Adrenal gland (tissue), 5 donors: Measurements from ENCODE around the gene SLC25A38.

Experiments used
- POLR2A ChIP-seq, 2 donors: fragments of 450-650 bp; IDR thresholded peaks; one replicate each; pipeline ENCODE4 v1.6.1; 2017; ENCODE audit warnings: antibody characterized with exemption in 2 of 2, mild to moderate bottlenecking in 2 of 2, moderate library complexity in 1 of 2
- TF ChIP-seq, protein P1 (sequence below), 6 experiments: fragments of 450-650 bp in 4 of 6; fragments of 200-600 bp in 2 of 6; sonication (generic) in 1 of 6; IDR thresholded peaks; 1 replicate in 5 of 6; 2 replicates in 1 of 6; pipeline versions ENCODE4 v1.5.1 to v1.8.0; 2016 to 2021; ENCODE audit warnings: antibody characterized with exemption in 6 of 6, mild to moderate bottlenecking in 2 of 6, moderate library complexity in 1 of 6
- donor health status: DM: no; HTN: no; CAD: no.

DNA sequence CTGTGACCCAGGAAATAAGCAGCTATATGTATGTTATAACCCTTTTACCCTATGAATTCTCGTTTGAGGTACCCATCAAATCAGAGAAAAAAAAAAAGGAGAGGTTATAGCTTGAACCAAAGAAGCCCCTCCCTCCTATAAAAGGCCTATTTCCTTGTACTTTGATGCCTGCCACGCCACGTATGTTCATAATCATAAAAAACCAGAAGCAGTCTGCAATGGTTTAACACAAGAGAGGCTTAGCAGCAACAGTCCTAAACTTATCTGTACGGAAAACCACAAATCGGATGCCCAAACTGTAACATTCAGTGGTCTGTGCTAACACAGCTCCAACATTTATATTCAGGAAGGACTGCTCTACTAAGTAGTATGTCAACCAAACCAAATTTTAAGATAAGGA is 32.5 kb upstream of the SLC25A38 start:
- TF ChIP-seq, protein P1, sequence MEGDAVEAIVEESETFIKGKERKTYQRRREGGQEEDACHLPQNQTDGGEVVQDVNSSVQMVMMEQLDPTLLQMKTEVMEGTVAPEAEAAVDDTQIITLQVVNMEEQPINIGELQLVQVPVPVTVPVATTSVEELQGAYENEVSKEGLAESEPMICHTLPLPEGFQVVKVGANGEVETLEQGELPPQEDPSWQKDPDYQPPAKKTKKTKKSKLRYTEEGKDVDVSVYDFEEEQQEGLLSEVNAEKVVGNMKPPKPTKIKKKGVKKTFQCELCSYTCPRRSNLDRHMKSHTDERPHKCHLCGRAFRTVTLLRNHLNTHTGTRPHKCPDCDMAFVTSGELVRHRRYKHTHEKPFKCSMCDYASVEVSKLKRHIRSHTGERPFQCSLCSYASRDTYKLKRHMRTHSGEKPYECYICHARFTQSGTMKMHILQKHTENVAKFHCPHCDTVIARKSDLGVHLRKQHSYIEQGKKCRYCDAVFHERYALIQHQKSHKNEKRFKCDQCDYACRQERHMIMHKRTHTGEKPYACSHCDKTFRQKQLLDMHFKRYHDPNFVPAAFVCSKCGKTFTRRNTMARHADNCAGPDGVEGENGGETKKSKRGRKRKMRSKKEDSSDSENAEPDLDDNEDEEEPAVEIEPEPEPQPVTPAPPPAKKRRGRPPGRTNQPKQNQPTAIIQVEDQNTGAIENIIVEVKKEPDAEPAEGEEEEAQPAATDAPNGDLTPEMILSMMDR (IDR thresholded peaks at IDR 0.05) = no peak
- no peak for TF ChIP-seq POLR2A (IDR thresholded peaks at IDR 0.05)
